Endothelial cell (in vitro differentiated cells): Measurements from ENCODE around the gene CAMK1D. TPM values are rescaled to one million over a fixed set of nuclear protein-coding genes. Genes with fewer than 3 reads are reported as not detected.
"Not testable (repeated sequence)": the region's sequence is repeated elsewhere in the genome, so short reads cannot be mapped to it uniquely, and the experiment has no call there.

Experiments
- DNase-seq: peaks from one replicate; pipeline ENCODE4 v3.0.0; 2021; ENCODE audit warnings: low spot score
- H3K27ac Mint-ChIP-seq: one replicate; pipeline ENCODE4 v1.8.0; 2021; ENCODE audit warnings: mixed read lengths, inconsistent platforms; ENCODE audit not compliant: unreplicated experiment
- H3K27me3 Mint-ChIP-seq: one replicate; pipeline ENCODE4 v1.8.0; 2021; ENCODE audit warnings: mild to moderate bottlenecking, moderate library complexity, mixed read lengths, inconsistent platforms; ENCODE audit not compliant: unreplicated experiment
- H3K36me3 Mint-ChIP-seq: one replicate; pipeline ENCODE4 v1.8.0; 2021; ENCODE audit warnings: mild to moderate bottlenecking, low read depth, mixed read lengths, inconsistent platforms; ENCODE audit not compliant: unreplicated experiment
- H3K4me1 Mint-ChIP-seq: one replicate; pipeline ENCODE4 v1.8.0; 2021; ENCODE audit warnings: mild to moderate bottlenecking, mixed read lengths, inconsistent platforms; ENCODE audit not compliant: unreplicated experiment
- H3K4me3 Mint-ChIP-seq: one replicate; pipeline ENCODE4 v1.8.0; 2021; ENCODE audit warnings: mild to moderate bottlenecking, mixed read lengths, inconsistent platforms; ENCODE audit not compliant: unreplicated experiment
- H3K9me3 Mint-ChIP-seq: one replicate; pipeline ENCODE4 v1.8.0; 2021; ENCODE audit warnings: mixed read lengths, inconsistent platforms; ENCODE audit not compliant: unreplicated experiment
- CTCF ChIP-seq: fragments of 200-600 bp; sonication (generic); IDR thresholded peaks from one replicate; pipeline ENCODE4 v1.5.0; 2021; ENCODE audit warnings: antibody characterized with exemption; ENCODE audit not compliant: unreplicated experiment
- total RNA-seq: library from RNA; stranded (reverse); fragmentation: NEBNext Ultra II Directional; extraction: Animal tissue kit (Norgen Biotek cat#: 25700); gene quantifications from one replicate; pipeline ENCODE4 v1.2.1, GENCODE V29; 2021; ENCODE audit not compliant: unreplicated experiment

Gene CAMK1D
- total RNA-seq, 1 donor from 2014 or later: 4.1 TPM

- TF ChIP-seq CTCF: no peak
- DNase-seq: no peak
- Mint-ChIP-seq H3K36me3 (no peaks in the 10 kb centered on the region), H3K27ac (no peak overlapping the region), H3K4me3 (no peak overlapping the region), H3K4me1 (no peaks in the 10 kb centered on the region), H3K9me3 (peaks cover 4% of the 10 kb centered on the region), H3K27me3 (peaks cover 4% of the 10 kb centered on the region)
Observed at GRCh38 chr10:12435348-12435747, 86.0 kb downstream of the CAMK1D start.

GRCh38 chr10:12438919-12439692 lies 89.8 kb downstream of the CAMK1D start:
- Mint-ChIP-seq H3K9me3 (peaks cover 4% of the 10 kb centered on the region), H3K27me3 (peaks cover 2% of the 10 kb centered on the region), H3K36me3 (no peaks in the 10 kb centered on the region), H3K27ac (no peak overlapping the region), H3K4me3 (no peak overlapping the region), H3K4me1 (no peaks in the 10 kb centered on the region)
- TF ChIP-seq CTCF: no peak
- DNase-seq: no peak

- H3K27ac Mint-ChIP-seq, DNase-seq: not testable (repeated sequence)
Observed at GRCh38 chr10:12439767-12440166, 90.4 kb downstream of the CAMK1D start.

GRCh38 chr10:12443026-12443425 lies 93.7 kb downstream of the CAMK1D start:
- no peak overlapping the region for H3K27ac Mint-ChIP-seq
- no peak overlapping the region for H3K4me3 Mint-ChIP-seq
- H3K36me3 Mint-ChIP-seq: no peaks in the 10 kb centered on the region
- no peak for DNase-seq
- TF ChIP-seq CTCF: no peak
- H3K27me3 Mint-ChIP-seq: peaks cover 2% of the 10 kb centered on the region
- H3K4me1 Mint-ChIP-seq: no peaks in the 10 kb centered on the region
- no peaks in the 10 kb centered on the region for H3K9me3 Mint-ChIP-seq

More at GRCh38 chr10:12439767-12440166, 90.4 kb downstream of the CAMK1D start:
- not testable (repeated sequence) for H3K4me1 Mint-ChIP-seq, H3K36me3 Mint-ChIP-seq, H3K27me3 Mint-ChIP-seq, H3K9me3 Mint-ChIP-seq, H3K4me3 Mint-ChIP-seq

GRCh38 chr10:12444981-12445700 lies 95.8 kb downstream of the CAMK1D start:
- H3K4me1 Mint-ChIP-seq: no peaks in the 10 kb centered on the region
- no peak overlapping the region for H3K27ac Mint-ChIP-seq

More at GRCh38 chr10:12444981-12445700, 95.8 kb downstream of the CAMK1D start:
- DNase-seq: no peak
- Mint-ChIP-seq H3K9me3 (no peaks in the 10 kb centered on the region), H3K4me3 (no peak overlapping the region), H3K36me3 (no peaks in the 10 kb centered on the region), H3K27me3 (no peaks in the 10 kb centered on the region)
- TF ChIP-seq CTCF: no peak
